A673 (cell line): ENCODE data around the gene RNF6.

Experiments used
- EZH2 ChIP-seq: fragments of 200-600 bp; sonication (generic); IDR thresholded peaks from 2 replicates; pipeline ENCODE4 v1.6.1; 2017; ENCODE audit warnings: borderline replicate concordance, low read depth, mild to moderate bottlenecking, mixed read lengths, antibody characterized with exemption, low read length; ENCODE audit not compliant: poor library complexity, severe bottlenecking
- TF ChIP-seq, protein P1 (sequence below): fragments of 300-800, 200-600 bp; sonication (generic); conservative IDR thresholded peaks from 2 replicates; pipeline ENCODE4 v1.5.1; 2017; ENCODE audit warnings: low read depth, mild to moderate bottlenecking, antibody characterized with exemption, low read length, moderate library complexity, mixed read lengths

DNA sequence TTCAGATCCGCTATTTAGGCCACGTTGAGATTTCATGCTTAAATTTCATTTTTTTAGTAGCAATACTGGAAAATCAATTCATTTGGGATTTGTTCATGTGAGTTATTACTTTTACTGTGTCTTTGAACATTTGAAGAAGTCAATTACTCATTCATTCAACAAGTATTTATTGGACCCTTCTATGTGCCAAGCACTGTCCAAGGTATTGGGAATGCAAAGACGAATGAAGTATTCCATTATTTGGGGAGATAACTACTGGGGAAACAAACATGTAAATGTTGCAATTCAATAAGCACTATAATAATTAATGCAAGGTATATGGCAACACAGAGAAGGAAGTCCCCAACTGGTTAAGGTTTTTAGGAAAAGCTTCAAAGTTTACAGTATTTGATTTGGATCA, 37.5 kb upstream of the RNF6 start:
- TF ChIP-seq, protein P1, sequence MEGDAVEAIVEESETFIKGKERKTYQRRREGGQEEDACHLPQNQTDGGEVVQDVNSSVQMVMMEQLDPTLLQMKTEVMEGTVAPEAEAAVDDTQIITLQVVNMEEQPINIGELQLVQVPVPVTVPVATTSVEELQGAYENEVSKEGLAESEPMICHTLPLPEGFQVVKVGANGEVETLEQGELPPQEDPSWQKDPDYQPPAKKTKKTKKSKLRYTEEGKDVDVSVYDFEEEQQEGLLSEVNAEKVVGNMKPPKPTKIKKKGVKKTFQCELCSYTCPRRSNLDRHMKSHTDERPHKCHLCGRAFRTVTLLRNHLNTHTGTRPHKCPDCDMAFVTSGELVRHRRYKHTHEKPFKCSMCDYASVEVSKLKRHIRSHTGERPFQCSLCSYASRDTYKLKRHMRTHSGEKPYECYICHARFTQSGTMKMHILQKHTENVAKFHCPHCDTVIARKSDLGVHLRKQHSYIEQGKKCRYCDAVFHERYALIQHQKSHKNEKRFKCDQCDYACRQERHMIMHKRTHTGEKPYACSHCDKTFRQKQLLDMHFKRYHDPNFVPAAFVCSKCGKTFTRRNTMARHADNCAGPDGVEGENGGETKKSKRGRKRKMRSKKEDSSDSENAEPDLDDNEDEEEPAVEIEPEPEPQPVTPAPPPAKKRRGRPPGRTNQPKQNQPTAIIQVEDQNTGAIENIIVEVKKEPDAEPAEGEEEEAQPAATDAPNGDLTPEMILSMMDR: no peak
- TF ChIP-seq EZH2: no peak
